H9 (cell line): ENCODE data around the gene VLDLR. TPM values are rescaled to one million over a fixed set of nuclear protein-coding genes. Genes with fewer than 3 reads are reported as not detected.

ENCODE experiments used
- DNase-seq: peaks from one replicate; pipeline ENCODE4 v3.0.0-alpha.2; 2017
- H2AFZ ChIP-seq: one replicate; pipeline ENCODE4 v1.6.1; 2013; ENCODE audit warnings: mild to moderate bottlenecking, low read length, control low read depth, moderate library complexity
- H2AK5ac ChIP-seq: 2 replicates; pipeline ENCODE4 v1.6.1; 2013; ENCODE audit warnings: low read length, control low read depth, mixed read lengths; ENCODE audit not compliant: insufficient read length
- H2BK120ac ChIP-seq: one replicate; pipeline ENCODE4 v1.6.1; 2013; ENCODE audit warnings: low read depth, mild to moderate bottlenecking, low read length, control low read depth, inconsistent platforms; ENCODE audit not compliant: poor library complexity, severe bottlenecking
- H2BK12ac ChIP-seq: 2 replicates; pipeline ENCODE4 v1.6.1; 2013; ENCODE audit warnings: low read length, control low read depth, mixed read lengths, low read depth; ENCODE audit not compliant: insufficient read length
- H2BK15ac ChIP-seq: 2 replicates; pipeline ENCODE4 v1.6.1; 2013; ENCODE audit warnings: low read depth, low read length, control low read depth
- H2BK20ac ChIP-seq: one replicate; pipeline ENCODE4 v1.6.1; 2013; ENCODE audit warnings: low read depth, mild to moderate bottlenecking, low read length, control low read depth, inconsistent platforms; ENCODE audit not compliant: poor library complexity, severe bottlenecking
- H2BK5ac ChIP-seq: 2 replicates; pipeline ENCODE4 v1.6.1; 2013; ENCODE audit warnings: low read length, control low read depth, mixed read lengths; ENCODE audit not compliant: insufficient read length
- H3K14ac ChIP-seq: 2 replicates; pipeline ENCODE4 v1.6.1; 2013; ENCODE audit warnings: low read length, control low read depth; ENCODE audit not compliant: insufficient read depth
- H3K18ac ChIP-seq: 2 replicates; pipeline ENCODE4 v1.6.1; 2013; ENCODE audit warnings: low read depth, mild to moderate bottlenecking, mixed read lengths, low read length, control low read depth; ENCODE audit not compliant: insufficient read length
- H3K23ac ChIP-seq: 2 replicates; pipeline ENCODE4 v1.6.1; 2013; ENCODE audit warnings: low read length, control low read depth, mixed read lengths, low read depth; ENCODE audit not compliant: insufficient read length
- H3K23me2 ChIP-seq: 2 replicates; pipeline ENCODE4 v1.6.1; 2013; ENCODE audit warnings: low read depth, mild to moderate bottlenecking, mixed read lengths, low read length, control low read depth; ENCODE audit not compliant: insufficient read length, poor library complexity, severe bottlenecking
- H3K27ac ChIP-seq: 2 replicates; pipeline ENCODE4 v1.5.1; 2013; ENCODE audit warnings: low read length, control low read depth, mixed read lengths, low read depth; ENCODE audit not compliant: insufficient read length
- H3K27me3 ChIP-seq: 2 replicates; pipeline ENCODE4 v1.6.1; 2013; ENCODE audit warnings: low read length, control low read depth, inconsistent platforms; ENCODE audit not compliant: insufficient read depth
- H3K4ac ChIP-seq: 2 replicates; pipeline ENCODE4 v1.6.1; 2013; ENCODE audit warnings: low read depth, mild to moderate bottlenecking, control low read depth, inconsistent platforms, low read length, moderate library complexity
- H3K4me1 ChIP-seq: 2 replicates; pipeline ENCODE4 v1.6.1; 2013; ENCODE audit warnings: low read length, control low read depth, inconsistent platforms; ENCODE audit not compliant: insufficient read depth
- H3K4me2 ChIP-seq: 2 replicates; pipeline ENCODE4 v1.6.1; 2013; ENCODE audit warnings: low read length, control low read depth, mixed read lengths; ENCODE audit not compliant: insufficient read length, insufficient read depth
- H3K56ac ChIP-seq: 2 replicates; pipeline ENCODE4 v1.6.1; 2013; ENCODE audit warnings: low read depth, mild to moderate bottlenecking, mixed read lengths, low read length, control low read depth; ENCODE audit not compliant: insufficient read length
- H3K79me1 ChIP-seq: 2 replicates; pipeline ENCODE4 v1.6.1; 2013; ENCODE audit warnings: low read depth, mild to moderate bottlenecking, moderate library complexity, low read length, control low read depth, inconsistent platforms; ENCODE audit not compliant: insufficient read depth, poor library complexity, severe bottlenecking
- H3K79me2 ChIP-seq: 2 replicates; pipeline ENCODE4 v1.6.1; 2013; ENCODE audit warnings: low read length, control low read depth, inconsistent platforms; ENCODE audit not compliant: insufficient read depth
- H3K9ac ChIP-seq: 2 replicates; pipeline ENCODE4 v1.6.1; 2013; ENCODE audit warnings: low read length, control low read depth, mixed read lengths; ENCODE audit not compliant: insufficient read length; ENCODE audit errors: extremely low read depth
- H3K9me3 ChIP-seq: one replicate; pipeline ENCODE4 v1.6.1; 2013; ENCODE audit warnings: low read depth, low read length, inconsistent platforms; ENCODE audit not compliant: control insufficient read depth
- H3T11ph ChIP-seq: one replicate; pipeline ENCODE4 v1.6.1; 2013; ENCODE audit warnings: mild to moderate bottlenecking, low read length, control low read depth, inconsistent platforms
- H4K20me1 ChIP-seq: one replicate; pipeline ENCODE4 v1.6.1; 2013; ENCODE audit not compliant: control insufficient read depth, insufficient read length, insufficient read depth
- H4K5ac ChIP-seq: 2 replicates; pipeline ENCODE4 v1.6.1; 2013; ENCODE audit warnings: low read depth, mild to moderate bottlenecking, mixed read lengths, low read length, control low read depth; ENCODE audit not compliant: insufficient read length
- H4K8ac ChIP-seq: replicated peaks from 2 replicates; pipeline ENCODE4 v1.6.1; 2013; ENCODE audit warnings: low read length, control low read depth, mixed read lengths, low read depth; ENCODE audit not compliant: insufficient read length
- H4K91ac ChIP-seq: 2 replicates; pipeline ENCODE4 v1.6.1; 2013; ENCODE audit warnings: low read depth, mild to moderate bottlenecking, moderate library complexity, mixed read lengths, low read length, control low read depth; ENCODE audit not compliant: insufficient read length
- H3K27ac Mint-ChIP-seq, 3 experiments: 2 replicates in 2 of 3; 3 replicates in 1 of 3; pipeline ENCODE4 v1.8.0; 2020 to 2021; ENCODE audit warnings: mixed read lengths in 3 of 3, mild to moderate bottlenecking in 1 of 3, moderate library complexity in 1 of 3
- H3K27me3 Mint-ChIP-seq: 2 replicates; pipeline ENCODE4 v1.8.0; 2021; ENCODE audit warnings: low read depth, mild to moderate bottlenecking, moderate library complexity, mixed read lengths
- H3K36me3 Mint-ChIP-seq, 3 experiments: 2 replicates in 2 of 3; 3 replicates in 1 of 3; pipeline ENCODE4 v1.8.0; 2020 to 2021; ENCODE audit warnings: low read depth in 3 of 3, mixed read lengths in 3 of 3; ENCODE audit not compliant: insufficient read depth in 1 of 3
- H3K4me1 Mint-ChIP-seq, 2 experiments: 2 replicates each; pipeline ENCODE4 v1.8.0; 2020; ENCODE audit warnings: mixed read lengths in 2 of 2
- H3K4me3 Mint-ChIP-seq, 2 experiments: 2 replicates in 1 of 2; 3 replicates in 1 of 2; pipeline ENCODE4 v1.8.0; 2020 to 2021; ENCODE audit warnings: mild to moderate bottlenecking in 2 of 2, mixed read lengths in 2 of 2, moderate library complexity in 1 of 2
- H3K9me3 Mint-ChIP-seq, 2 experiments: 2 replicates in 1 of 2; 3 replicates in 1 of 2; pipeline ENCODE4 v1.8.0; 2020; ENCODE audit warnings: mild to moderate bottlenecking in 2 of 2, mixed read lengths in 2 of 2, moderate library complexity in 1 of 2
- CTCF ChIP-seq: fragments of 200-600 bp; sonication (generic); conservative IDR thresholded peaks from 3 replicates; pipeline ENCODE4 v1.8.0; 2021; ENCODE audit warnings: antibody characterized with exemption, mild to moderate bottlenecking
- WGBS: extraction: QIAGEN DNeasy Blood & Tissue Kit; methylation state at CpG from one replicate; pipeline ENCODE4 v1.1.7; 2013; ENCODE audit warnings: missing lambda C conversion rate, low lambda C conversion rate, mixed read lengths; ENCODE audit not compliant: insufficient read length; ENCODE audit errors: extremely low coverage; 5-methylcytosine and 5-hydroxymethylcytosine counted together
- total RNA-seq: library from RNA; stranded (reverse); gene quantifications from 2 replicates; pipeline ENCODE4 v1.2.1, GENCODE V29; 2021

VLDLR gene
- total RNA-seq, 1 experiment from 2014 or later, result 19.1 TPM

GRCh38 chr9:2618289-2618688 lies 3.3 kb upstream of the VLDLR start:
- no peak overlapping the region for H3K4ac ChIP-seq
- no peak overlapping the region for H3K14ac ChIP-seq
- DNase-seq, result no peak
- H3K27ac Mint-ChIP-seq, result no peak overlapping the region
- H3K4me1 ChIP-seq, result peaks cover 19% of the 10 kb centered on the region; the same call in 1 of the 2 replicates
- H2BK20ac ChIP-seq, result no peak overlapping the region
- TF ChIP-seq CTCF, result no peak
- no peak overlapping the region for H3T11ph ChIP-seq
- H3K4me1 Mint-ChIP-seq, result peaks cover 36 to 45% of the 10 kb centered on the region in 2 experiments
- peaks cover 6% of the 10 kb centered on the region for H3K79me2 ChIP-seq
- H3K18ac ChIP-seq, result no peak overlapping the region
- no peak overlapping the region for H2AFZ ChIP-seq
- H3K56ac ChIP-seq, result no peak overlapping the region
- WGBS, result no CpG with 5 or more reads among the region's 1 CpG
- no peaks in the 10 kb centered on the region for H3K79me1 ChIP-seq
- no peak overlapping the region for H4K5ac ChIP-seq
- H4K91ac ChIP-seq, result no peak overlapping the region
- H3K9me3 Mint-ChIP-seq, result peaks cover 0 to 4% of the 10 kb centered on the region in 2 experiments; a peak in 2 of 5 replicates
- H2BK120ac ChIP-seq, result no peak overlapping the region
- H3K36me3 Mint-ChIP-seq, result peaks cover 5 to 10% (median 6%) of the 10 kb centered on the region in 3 experiments; a peak in 6 of 7 replicates
- H2BK15ac ChIP-seq, result no peak overlapping the region
- peaks cover 15% of the 10 kb centered on the region for H3K23me2 ChIP-seq
- H2AK5ac ChIP-seq, result no peak overlapping the region
- H4K8ac ChIP-seq, result no peak overlapping the region
- no peak overlapping the region for H3K9ac ChIP-seq
- no peak overlapping the region for H3K23ac ChIP-seq
- no peak overlapping the region for H3K4me2 ChIP-seq
- no peak overlapping the region for H3K27ac ChIP-seq
- H3K27me3 Mint-ChIP-seq, result peaks cover 29% of the 10 kb centered on the region
- no peak overlapping the region for H2BK12ac ChIP-seq
- no peak overlapping the region for H3K4me3 Mint-ChIP-seq
- H3K27me3 ChIP-seq, result 0 out of 2 replicates have a peak, but pooled peaks cover 2% of the 10 kb centered on the region
- H4K20me1 ChIP-seq, result no peaks in the 10 kb centered on the region
- no peaks in the 10 kb centered on the region for H3K9me3 ChIP-seq
- no peak overlapping the region for H2BK5ac ChIP-seq
